MM.1S (cell line): ENCODE results near the gene POC1A.
"Not testable (repeated sequence)": the region's sequence is repeated elsewhere in the genome, so short reads cannot be mapped to it uniquely, and the experiment has no call there.

Source experiments
- DNase-seq: peaks from one replicate; pipeline ENCODE4 v3.0.0-alpha.2; 2015
- H2AFZ ChIP-seq: fragments of 300-600 bp; sonication (generic); 2 replicates; pipeline ENCODE4 v1.6.0; 2016; ENCODE audit warnings: antibody characterized with exemption, low read length
- H3F3A ChIP-seq: fragments of 300-600 bp; sonication (generic); 2 replicates; pipeline ENCODE4 v1.6.1; 2016; ENCODE audit warnings: mild to moderate bottlenecking, antibody characterized with exemption, low read length, moderate library complexity, mixed read lengths; ENCODE audit not compliant: insufficient read depth
- H3K27ac ChIP-seq: fragments of 300-600 bp; sonication (generic); 2 replicates; pipeline ENCODE4 v1.5.1; 2016; ENCODE audit warnings: mild to moderate bottlenecking, low read length
- H3K27me3 ChIP-seq: fragments of 300-600 bp; sonication (generic); replicated peaks from 2 replicates; pipeline ENCODE4 v1.6.0; 2016; ENCODE audit warnings: low read length; ENCODE audit not compliant: insufficient read depth
- H3K36me3 ChIP-seq: fragments of 300-600 bp; sonication (generic); replicated peaks from 2 replicates; pipeline ENCODE4 v1.6.1; 2016; ENCODE audit warnings: mild to moderate bottlenecking, low read length, mixed read lengths; ENCODE audit not compliant: insufficient read depth
- H3K4me1 ChIP-seq: fragments of 300-600 bp; sonication (generic); 2 replicates; pipeline ENCODE4 v1.6.1; 2016; ENCODE audit warnings: low read length, mixed read lengths
- H3K4me2 ChIP-seq: fragments of 300-600 bp; sonication (generic); 2 replicates; pipeline ENCODE4 v1.6.0; 2016; ENCODE audit warnings: low read depth, low read length
- H3K4me3 ChIP-seq: fragments of 300-600 bp; sonication (generic); 2 replicates; pipeline ENCODE4 v1.5.1; 2016; ENCODE audit warnings: low read length, mixed read lengths
- H3K79me2 ChIP-seq: fragments of 300-600 bp; sonication (generic); 2 replicates; pipeline ENCODE4 v1.6.1; 2016; ENCODE audit warnings: mixed run types, low read length, mixed read lengths
- H3K9ac ChIP-seq: fragments of 300-600 bp; sonication (generic); 2 replicates; pipeline ENCODE4 v1.6.1; 2016; ENCODE audit warnings: low read length, mixed read lengths
- H3K9me2 ChIP-seq: fragments of 300-600 bp; sonication (generic); replicated peaks from 2 replicates; pipeline ENCODE4 v1.6.1; 2016; ENCODE audit warnings: mild to moderate bottlenecking, low read length, mixed read lengths; ENCODE audit not compliant: insufficient read depth
- H3K9me3 ChIP-seq: fragments of 300-600 bp; sonication (generic); replicated peaks from 2 replicates; pipeline ENCODE4 v1.6.1; 2016; ENCODE audit warnings: mild to moderate bottlenecking, low read length, mixed read lengths; ENCODE audit not compliant: insufficient read depth
- H4K20me1 ChIP-seq: fragments of 300-600 bp; sonication (generic); 2 replicates; pipeline ENCODE4 v1.6.1; 2016; ENCODE audit warnings: mild to moderate bottlenecking, low read length, moderate library complexity, mixed read lengths; ENCODE audit not compliant: insufficient read depth
- CTCF ChIP-seq: fragments of 300-600 bp; sonication (generic); IDR thresholded peaks from 2 replicates; pipeline ENCODE4 v1.5.1; 2016; ENCODE audit warnings: antibody characterized with exemption, low read length, mixed read lengths
- EZH2 ChIP-seq: fragments of 300-600 bp; sonication (generic); optimal IDR thresholded peaks from 2 replicates; pipeline ENCODE3; 2017; ENCODE audit warnings: low read depth, mild to moderate bottlenecking, antibody characterized with exemption, low read length, mixed read lengths
- EZH2phosphoT487 ChIP-seq: fragments of 300-600 bp; sonication (generic); IDR thresholded peaks from 2 replicates; pipeline ENCODE4 v1.6.1; 2018; ENCODE audit warnings: antibody characterized with exemption, low read length

POC1A gene

DNA sequence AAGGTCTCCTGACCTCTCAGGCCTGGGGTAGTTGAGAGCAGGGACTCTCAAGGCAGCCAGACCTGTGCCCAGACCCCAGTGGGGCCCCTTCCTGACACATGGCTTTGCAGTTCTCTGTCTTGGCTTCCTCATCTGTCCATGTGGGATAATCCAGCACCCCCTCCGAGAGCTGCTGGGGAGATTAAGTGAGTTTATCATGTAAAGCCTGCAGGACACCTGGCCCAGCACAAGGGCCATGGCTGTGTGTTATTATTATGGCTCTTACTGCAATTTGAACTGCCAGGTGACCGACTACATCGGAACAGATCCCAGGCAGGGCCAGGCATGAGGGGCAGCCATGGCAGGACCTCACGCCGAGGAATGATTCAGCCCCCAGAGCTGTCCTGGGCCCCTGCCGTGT, 110.5 kb downstream of the POC1A start:
- no peak for DNase-seq
- H3K27ac ChIP-seq, result no peak overlapping the region
- TF ChIP-seq EZH2 (no peak), EZH2phosphoT487 (no peak), CTCF (no peak)
- H3K36me3 ChIP-seq, result no peaks in the 10 kb centered on the region
- no peaks in the 10 kb centered on the region for H3K9me3 ChIP-seq
- no peaks in the 10 kb centered on the region; the same call in 1 of the 2 replicates for H3F3A ChIP-seq
- H3K9ac ChIP-seq, result no peak overlapping the region
- no peak overlapping the region for H2AFZ ChIP-seq
- no peaks in the 10 kb centered on the region for H3K79me2 ChIP-seq
- no peaks in the 10 kb centered on the region for H3K4me1 ChIP-seq
- no peaks in the 10 kb centered on the region for H3K9me2 ChIP-seq
- H3K4me3 ChIP-seq, result no peak overlapping the region
- no peak overlapping the region for H3K4me2 ChIP-seq
- no peaks in the 10 kb centered on the region for H4K20me1 ChIP-seq
- peaks cover 22% of the 10 kb centered on the region for H3K27me3 ChIP-seq

GRCh38 chr3:52043039-52043438, 111.2 kb downstream of the POC1A start:
- not testable (repeated sequence) for H3K27ac ChIP-seq, H3K4me3 ChIP-seq

GRCh38 chr3:52041118-52041731, 113.0 kb downstream of the POC1A start:
- H2AFZ ChIP-seq, result no peak overlapping the region

More at GRCh38 chr3:52043039-52043438, 111.2 kb downstream of the POC1A start:
- H3K27me3 ChIP-seq, result peaks cover 22% of the 10 kb centered on the region
- H3K36me3 ChIP-seq, H3K9ac ChIP-seq, H4K20me1 ChIP-seq, H3K9me3 ChIP-seq, H3K4me1 ChIP-seq, DNase-seq, H3K4me2 ChIP-seq, H3F3A ChIP-seq, H3K79me2 ChIP-seq, H3K9me2 ChIP-seq, H2AFZ ChIP-seq: not testable (repeated sequence)

More at GRCh38 chr3:52041118-52041731, 113.0 kb downstream of the POC1A start:
- no peak for TF ChIP-seq EZH2
- no peak for TF ChIP-seq EZH2phosphoT487
- no peak for TF ChIP-seq CTCF
- DNase-seq, result no peak
- Histone ChIP-seq H3K4me1 (no peaks in the 10 kb centered on the region), H3F3A (no peaks in the 10 kb centered on the region), H3K9me3 (no peaks in the 10 kb centered on the region), H3K79me2 (no peaks in the 10 kb centered on the region), H3K27ac (no peak overlapping the region), H3K9ac (no peak overlapping the region), H4K20me1 (no peaks in the 10 kb centered on the region), H3K4me2 (no peak overlapping the region), H3K9me2 (no peaks in the 10 kb centered on the region), H3K36me3 (no peaks in the 10 kb centered on the region), H3K27me3 (peaks cover 22% of the 10 kb centered on the region), H3K4me3 (no peak overlapping the region)
